Liver (tissue), 9 donors: ENCODE measurements around the gene SPDYA. TPM values are rescaled to one million over a fixed set of nuclear protein-coding genes. Genes with fewer than 3 reads are reported as not detected.

Experiments
- DNase-seq: peaks from one replicate; pipeline ENCODE4 v3.0.0-alpha.2; 2017; ENCODE audit warnings: low spot score
- H3K27ac ChIP-seq, 2 donors: one replicate each; pipeline ENCODE4 v1.7.0; 2013; ENCODE audit warnings: inconsistent platforms in 2 of 2, low read length in 2 of 2, control low read depth in 1 of 2, low read depth in 1 of 2, mild to moderate bottlenecking in 1 of 2
- H3K27me3 ChIP-seq, 4 donors: one replicate each; pipeline versions ENCODE4 v1.6.1 to v1.7.0; 2013; ENCODE audit warnings: low read length in 3 of 4, inconsistent platforms in 1 of 4, mild to moderate bottlenecking in 1 of 4, moderate library complexity in 1 of 4; ENCODE audit not compliant: control insufficient read depth in 4 of 4, insufficient read depth in 4 of 4
- H3K36me3 ChIP-seq, 4 donors: one replicate each; pipeline versions ENCODE4 v1.6.1 to v1.7.0; 2013; ENCODE audit warnings: low read length in 3 of 4, mild to moderate bottlenecking in 3 of 4, low read depth in 1 of 4, moderate library complexity in 1 of 4; ENCODE audit not compliant: control insufficient read depth in 4 of 4, insufficient read depth in 3 of 4
- H3K4me1 ChIP-seq, 4 donors: one replicate each; pipeline versions ENCODE4 v1.6.1 to v1.7.0; 2013; ENCODE audit warnings: low read length in 3 of 4, mild to moderate bottlenecking in 3 of 4, moderate library complexity in 1 of 4; ENCODE audit not compliant: control insufficient read depth in 4 of 4, insufficient read depth in 4 of 4
- H3K4me3 ChIP-seq, 3 donors: one replicate each; pipeline versions ENCODE4 v1.6.1 to v1.7.0; 2013; ENCODE audit warnings: low read length in 3 of 3, control low read depth in 1 of 3, low read depth in 1 of 3, mild to moderate bottlenecking in 1 of 3
- H3K9ac ChIP-seq, 2 donors: one replicate each; pipeline ENCODE4 v1.7.0; 2013; ENCODE audit warnings: low read length in 2 of 2, mild to moderate bottlenecking in 2 of 2, moderate library complexity in 2 of 2, control low read depth in 1 of 2, low read depth in 1 of 2
- H3K9me3 ChIP-seq, 4 donors: one replicate each; pipeline versions ENCODE4 v1.6.1 to v1.7.0; 2013; ENCODE audit warnings: low read length in 3 of 4; ENCODE audit not compliant: control insufficient read depth in 4 of 4
- CTCF ChIP-seq: fragments of 150-350 bp; IDR thresholded peaks from 2 replicates; pipeline ENCODE4 v1.5.1; 2017; ENCODE audit warnings: improper control_type of control experiment, low read depth, low read length; ENCODE audit not compliant: missing input control
- EGR1 ChIP-seq, 2 donors: IDR thresholded peaks; 2 replicates each; pipeline ENCODE4 v1.6.1; 2016 to 2018; ENCODE audit warnings: antibody characterized with exemption in 2 of 2, low read depth in 2 of 2
- FOXA1 ChIP-seq: IDR thresholded peaks from 2 replicates; pipeline ENCODE4 v1.6.1; 2016; ENCODE audit warnings: antibody characterized with exemption
- FOXA2 ChIP-seq: IDR thresholded peaks from 2 replicates; pipeline ENCODE4 v1.6.1; 2016; ENCODE audit warnings: antibody characterized with exemption
- GABPA ChIP-seq, 2 donors: IDR thresholded peaks in 1 of 2; conservative IDR thresholded peaks in 1 of 2; 2 replicates each; pipeline ENCODE4 v1.6.1; 2016; ENCODE audit warnings: antibody characterized with exemption in 2 of 2, mild to moderate bottlenecking in 1 of 2, moderate library complexity in 1 of 2
- HNF4G ChIP-seq: IDR thresholded peaks from 2 replicates; pipeline ENCODE4 v1.6.1; 2016; ENCODE audit warnings: antibody characterized with exemption
- JUND ChIP-seq, 2 donors: IDR thresholded peaks; 2 replicates each; pipeline ENCODE4 v1.6.1; 2016; ENCODE audit warnings: antibody characterized with exemption in 2 of 2
- MAX ChIP-seq: IDR thresholded peaks from 2 replicates; pipeline ENCODE4 v1.6.1; 2016; ENCODE audit warnings: antibody characterized with exemption
- NR2F2 ChIP-seq: IDR thresholded peaks from 2 replicates; pipeline ENCODE4 v1.6.1; 2016; ENCODE audit warnings: antibody characterized with exemption
- RAD21 ChIP-seq, 2 donors: IDR thresholded peaks; 2 replicates each; pipeline ENCODE4 v1.6.1; 2016; ENCODE audit warnings: antibody characterized with exemption in 2 of 2, mild to moderate bottlenecking in 2 of 2
- RXRA ChIP-seq, 2 donors: IDR thresholded peaks; 2 replicates each; pipeline ENCODE4 v1.6.1; 2017 to 2018; ENCODE audit warnings: antibody characterized with exemption in 2 of 2, mild to moderate bottlenecking in 1 of 2
- SP1 ChIP-seq: IDR thresholded peaks from 2 replicates; pipeline ENCODE4 v1.6.1; 2018; ENCODE audit warnings: antibody characterized with exemption, mild to moderate bottlenecking
- YY1 ChIP-seq: IDR thresholded peaks from 2 replicates; pipeline ENCODE4 v1.6.1; 2016; ENCODE audit warnings: antibody characterized with exemption, mild to moderate bottlenecking
- ZBTB33 ChIP-seq: IDR thresholded peaks from 2 replicates; pipeline ENCODE4 v1.6.1; 2016; ENCODE audit warnings: antibody characterized with exemption
- WGBS: extraction: QIAGEN DNeasy Blood & Tissue Kit; methylation state at CpG from one replicate; pipeline ENCODE4 v1.1.7; 2013; 5-methylcytosine and 5-hydroxymethylcytosine counted together
- polyA plus RNA-seq, 2 donors: library from polyadenylated mRNA; stranded (reverse) in 1 of 2; unstranded in 1 of 2; fragments of 200-250 nt in 1 of 2; fragments of >200 nt in 1 of 2; fragmentation: Nextera tagmentation in 1 of 2; extraction: Ambion mirVana in 1 of 2; gene quantifications; one replicate each; pipeline versions ENCODE4 v1.2.1 to v1.2.3, GENCODE V29; 2013 to 2015
- total RNA-seq, 2 donors: library from RNA; depleted of rRNA; stranded (reverse); fragments of >200 nt; gene quantifications; one replicate each; pipeline ENCODE4 v1.2.3, GENCODE V29; 2014
- TF ChIP-seq, protein P1 (sequence below): IDR thresholded peaks from 2 replicates; pipeline ENCODE4 v1.6.1; 2016; ENCODE audit warnings: antibody characterized with exemption
- TF ChIP-seq, protein P2 (sequence below): IDR thresholded peaks from 2 replicates; pipeline ENCODE4 v1.6.1; 2016; ENCODE audit warnings: antibody characterized with exemption, mild to moderate bottlenecking
- donor health status: healthy.
- donor health status: healthy.
- donor health status: healthy.
- donor health status: healthy.
- donor health status: healthy.

Gene SPDYA
- total and polyA plus RNA-seq, 4 donors: 0.14 to 0.67 (median 0.49) TPM; not detected in 1

GRCh38 chr2:28764909-28765711 is 45.5 kb upstream of the SPDYA start:
- no peak for DNase-seq
- no peak overlapping the region for H3K9ac ChIP-seq
- no peak overlapping the region for H3K27ac ChIP-seq
- TF ChIP-seq FOXA2 (no peak), NR2F2 (no peak), YY1 (no peak), RAD21 (IDR thresholded peaks at IDR 0.05) (no peak), RXRA (IDR thresholded peaks at IDR 0.05) (no peak), HNF4G (no peak), EGR1 (IDR thresholded peaks at IDR 0.05; ENCODE audit: low read depth in 2 of 2) (no peak), ZBTB33 (no peak), GABPA (IDR thresholded peaks at IDR 0.05 in 1 of 2, conservative IDR thresholded peaks at IDR 0.05 in 1 of 2) (no peak), JUND (IDR thresholded peaks at IDR 0.05) (no peak), SP1 (no peak), MAX (no peak)
- TF ChIP-seq, protein P1, sequence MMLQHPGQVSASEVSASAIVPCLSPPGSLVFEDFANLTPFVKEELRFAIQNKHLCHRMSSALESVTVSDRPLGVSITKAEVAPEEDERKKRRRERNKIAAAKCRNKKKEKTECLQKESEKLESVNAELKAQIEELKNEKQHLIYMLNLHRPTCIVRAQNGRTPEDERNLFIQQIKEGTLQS: no peak
- TF ChIP-seq, protein P2, sequence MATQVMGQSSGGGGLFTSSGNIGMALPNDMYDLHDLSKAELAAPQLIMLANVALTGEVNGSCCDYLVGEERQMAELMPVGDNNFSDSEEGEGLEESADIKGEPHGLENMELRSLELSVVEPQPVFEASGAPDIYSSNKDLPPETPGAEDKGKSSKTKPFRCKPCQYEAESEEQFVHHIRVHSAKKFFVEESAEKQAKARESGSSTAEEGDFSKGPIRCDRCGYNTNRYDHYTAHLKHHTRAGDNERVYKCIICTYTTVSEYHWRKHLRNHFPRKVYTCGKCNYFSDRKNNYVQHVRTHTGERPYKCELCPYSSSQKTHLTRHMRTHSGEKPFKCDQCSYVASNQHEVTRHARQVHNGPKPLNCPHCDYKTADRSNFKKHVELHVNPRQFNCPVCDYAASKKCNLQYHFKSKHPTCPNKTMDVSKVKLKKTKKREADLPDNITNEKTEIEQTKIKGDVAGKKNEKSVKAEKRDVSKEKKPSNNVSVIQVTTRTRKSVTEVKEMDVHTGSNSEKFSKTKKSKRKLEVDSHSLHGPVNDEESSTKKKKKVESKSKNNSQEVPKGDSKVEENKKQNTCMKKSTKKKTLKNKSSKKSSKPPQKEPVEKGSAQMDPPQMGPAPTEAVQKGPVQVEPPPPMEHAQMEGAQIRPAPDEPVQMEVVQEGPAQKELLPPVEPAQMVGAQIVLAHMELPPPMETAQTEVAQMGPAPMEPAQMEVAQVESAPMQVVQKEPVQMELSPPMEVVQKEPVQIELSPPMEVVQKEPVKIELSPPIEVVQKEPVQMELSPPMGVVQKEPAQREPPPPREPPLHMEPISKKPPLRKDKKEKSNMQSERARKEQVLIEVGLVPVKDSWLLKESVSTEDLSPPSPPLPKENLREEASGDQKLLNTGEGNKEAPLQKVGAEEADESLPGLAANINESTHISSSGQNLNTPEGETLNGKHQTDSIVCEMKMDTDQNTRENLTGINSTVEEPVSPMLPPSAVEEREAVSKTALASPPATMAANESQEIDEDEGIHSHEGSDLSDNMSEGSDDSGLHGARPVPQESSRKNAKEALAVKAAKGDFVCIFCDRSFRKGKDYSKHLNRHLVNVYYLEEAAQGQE: no peak
- H3K4me3 ChIP-seq: no peak overlapping the region
- no peaks in the 10 kb centered on the region for H3K9me3 ChIP-seq
- peaks cover 0 to 28% (median 7%) of the 10 kb centered on the region in 4 donors for H3K4me1 ChIP-seq
- WGBS: 94% methylated on average over 8 of the region's 8 CpGs
- peaks cover 0 to 8% (median 2%) of the 10 kb centered on the region in 4 donors for H3K36me3 ChIP-seq
- no peaks in the 10 kb centered on the region for H3K27me3 ChIP-seq

DNA sequence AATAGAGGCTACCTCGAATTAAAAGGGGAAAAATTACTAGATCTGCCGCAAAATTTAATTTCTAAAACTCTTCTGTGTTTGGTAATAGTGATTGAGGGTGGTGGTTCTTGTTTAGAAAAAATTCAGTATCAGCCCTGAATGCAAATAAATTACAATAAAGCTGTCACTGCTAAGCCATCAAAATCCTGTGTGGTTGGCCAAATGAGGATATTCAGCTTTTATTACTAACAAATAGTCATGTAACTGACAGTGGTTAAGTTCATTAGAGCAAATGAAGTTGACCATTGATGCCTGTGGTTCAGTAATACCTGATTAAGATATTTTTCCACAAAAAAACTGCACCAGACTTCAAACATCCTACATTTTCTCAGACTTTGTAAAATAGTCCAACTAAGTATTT is 44.6 kb upstream of the SPDYA start:
- DNase-seq: no peak
- H3K9ac ChIP-seq: no peak overlapping the region
- H3K36me3 ChIP-seq: peaks cover 0 to 4% (median 1%) of the 10 kb centered on the region in 4 donors
- peaks cover 0 to 27% (median 7%) of the 10 kb centered on the region in 4 donors for H3K4me1 ChIP-seq
- H3K27ac ChIP-seq: no peak overlapping the region
- 94% methylated on average over 2 of the region's 2 CpGs for WGBS
- H3K27me3 ChIP-seq: no peaks in the 10 kb centered on the region
- H3K4me3 ChIP-seq: no peak overlapping the region
- H3K9me3 ChIP-seq: no peaks in the 10 kb centered on the region
- TF ChIP-seq RXRA (IDR thresholded peaks at IDR 0.05): no peak
- TF ChIP-seq FOXA1: no peak
- TF ChIP-seq JUND (IDR thresholded peaks at IDR 0.05): no peak
- TF ChIP-seq HNF4G: no peak
- TF ChIP-seq, protein P1: no peak
- TF ChIP-seq MAX: no peak
- no peak for TF ChIP-seq CTCF
- TF ChIP-seq ZBTB33: no peak
- no peak for TF ChIP-seq EGR1 (IDR thresholded peaks at IDR 0.05; ENCODE audit: low read depth in 2 of 2)
